NCI-H1092 (cell line): ENCODE data around the gene TMEM108.

Experiments
- DNase-seq: peaks from one replicate; lab custom pipeline; 2025; lab: John Stamatoyannopoulos, UW

TMEM108 gene

DNA sequence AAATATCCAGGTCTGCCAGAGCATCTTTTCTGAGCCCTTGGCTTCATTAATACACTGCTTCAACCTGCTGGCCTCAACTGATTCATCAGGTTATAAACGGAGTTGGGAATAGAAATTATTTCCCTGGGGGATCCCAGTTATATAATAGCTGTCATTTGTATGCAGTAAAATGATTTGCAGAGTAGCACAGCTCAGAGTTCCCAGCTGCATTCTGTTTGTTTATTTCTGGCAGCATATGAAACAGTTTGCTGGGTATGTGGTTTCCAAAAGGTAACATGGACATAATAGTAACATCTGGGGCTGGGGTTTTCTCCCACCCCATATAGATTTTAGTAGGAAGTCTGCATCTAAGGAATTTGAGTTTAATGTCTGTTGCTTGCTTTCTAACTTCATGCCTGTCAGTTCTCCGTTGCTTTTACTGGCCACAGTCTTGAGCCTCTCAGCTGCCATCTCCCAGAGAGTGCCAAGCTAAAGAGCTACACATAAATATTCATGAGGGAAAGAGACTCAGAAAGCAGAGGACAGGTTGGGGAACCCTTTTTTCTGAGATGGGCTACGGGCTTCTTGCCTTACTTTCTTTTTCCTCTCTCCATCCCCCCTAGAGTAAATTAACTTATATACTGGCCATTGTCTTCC lies 124.6 kb downstream of the TMEM108 start:
- DNase-seq: no peak

DNA sequence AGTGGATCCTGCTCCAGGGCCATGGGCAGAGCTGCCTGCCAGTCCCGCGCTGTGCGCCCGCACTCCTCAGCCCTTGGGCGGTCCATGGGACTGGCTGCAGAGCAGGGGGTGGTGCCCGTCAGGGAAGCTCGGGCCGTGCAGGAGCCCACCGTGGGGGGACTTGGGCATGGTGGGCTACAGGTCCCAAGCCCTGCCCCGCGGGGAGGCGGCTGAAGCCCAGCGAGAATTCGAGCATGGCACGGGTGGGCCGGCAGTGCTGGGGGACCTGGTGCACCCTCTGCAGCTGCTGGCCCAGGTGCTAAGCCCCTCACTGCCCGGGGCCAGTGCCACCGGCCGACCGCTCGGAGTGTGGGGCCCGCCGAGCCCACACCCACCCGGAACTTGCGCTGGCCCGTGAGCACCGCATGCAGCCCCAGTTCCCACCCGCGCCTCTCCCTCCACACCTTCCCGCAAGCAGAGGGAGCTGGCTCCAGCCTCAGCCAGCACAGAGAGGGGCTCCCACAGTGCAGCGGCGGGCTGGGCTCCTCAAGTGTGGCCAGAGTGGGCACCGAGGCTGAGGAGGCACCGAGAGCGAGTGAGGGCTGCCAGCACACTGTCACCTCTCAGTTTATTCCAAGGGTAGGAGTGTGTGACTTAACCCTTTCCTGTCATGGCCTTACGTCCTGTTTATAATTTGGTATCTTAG lies 129.3 kb downstream of the TMEM108 start:
- DNase-seq: no peak

GRCh38 chr3:133168025-133168401 lies 129.8 kb downstream of the TMEM108 start:
- no peak for DNase-seq

GRCh38 chr3:133169331-133170068 lies 131.3 kb downstream of the TMEM108 start:
- DNase-seq: no peak

DNA sequence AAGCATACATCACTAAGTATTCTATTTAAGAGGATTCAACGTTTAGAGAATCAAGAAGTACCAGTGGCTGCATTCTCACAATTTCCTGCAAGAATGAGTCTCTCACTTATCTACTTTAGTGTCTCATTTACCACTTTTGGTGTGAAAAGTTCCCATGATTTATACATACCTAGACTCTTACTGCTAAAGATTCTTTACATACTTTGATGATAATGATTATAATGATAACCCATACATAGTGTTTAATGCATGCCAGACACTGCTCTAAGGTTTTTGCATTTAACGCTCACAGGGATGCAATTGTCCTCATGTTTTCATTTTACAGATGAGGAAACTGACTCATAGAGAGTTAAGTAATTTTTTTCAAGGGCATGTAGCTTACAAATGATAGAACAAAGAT lies 133.6 kb downstream of the TMEM108 start:
- no peak for DNase-seq

DNA sequence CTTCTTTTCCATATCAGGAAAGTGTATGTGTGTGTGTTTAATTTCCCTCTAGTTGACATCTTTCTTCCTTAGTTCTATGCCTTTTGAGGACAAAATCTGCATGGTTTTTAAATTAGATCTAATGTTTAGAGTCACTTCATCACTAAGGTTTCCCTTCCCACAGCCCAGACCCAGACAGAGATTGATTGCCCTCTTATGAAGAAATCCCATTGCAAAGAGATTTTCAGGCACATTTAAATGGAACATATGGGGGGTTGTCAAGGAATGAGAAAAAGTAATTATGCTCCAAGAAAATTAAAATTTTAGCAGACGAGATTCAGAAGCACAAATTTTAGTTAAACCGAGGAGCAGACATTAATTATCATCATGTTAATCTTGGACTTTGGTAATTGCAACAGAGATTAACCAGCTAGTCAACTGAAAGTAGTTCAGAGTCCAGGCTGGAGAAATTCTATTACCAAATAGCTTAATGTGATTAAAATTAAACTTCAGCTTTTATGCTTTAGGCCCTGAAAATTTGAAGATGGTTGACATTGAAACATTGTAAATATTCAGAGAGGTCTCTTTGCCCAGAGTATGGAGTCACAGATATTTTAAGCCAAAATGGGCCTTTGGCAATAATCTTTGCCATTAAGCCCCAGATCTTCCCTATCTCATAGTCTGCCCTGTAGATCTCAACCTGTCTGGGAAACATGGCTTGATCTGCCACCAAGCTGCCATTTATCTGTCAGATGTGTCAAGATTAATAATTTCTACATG lies 143.4 kb downstream of the TMEM108 start:
- DNase-seq: no peak

- DNase-seq: no peak
Observed at GRCh38 chr3:133187870-133188379, 149.7 kb downstream of the TMEM108 start.

DNA sequence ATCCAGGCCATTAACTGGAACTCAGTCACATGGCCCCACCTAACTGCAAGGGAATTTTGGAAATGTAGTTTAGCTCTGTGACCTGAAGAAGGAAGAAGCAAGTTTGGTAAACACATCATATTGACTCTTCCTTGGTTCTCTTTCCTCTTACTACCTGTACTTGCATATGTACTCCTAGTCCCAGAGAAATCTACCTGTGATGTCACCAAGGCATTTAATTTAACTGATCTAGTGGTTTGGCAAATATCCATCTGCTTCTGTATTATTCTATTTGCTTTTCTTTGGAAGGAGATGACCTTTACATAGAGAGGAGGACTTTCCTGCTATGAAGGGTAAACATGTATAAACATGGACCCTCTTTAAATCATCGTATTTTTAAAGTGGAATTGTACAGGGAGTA lies 150.8 kb downstream of the TMEM108 start:
- no peak for DNase-seq

DNA sequence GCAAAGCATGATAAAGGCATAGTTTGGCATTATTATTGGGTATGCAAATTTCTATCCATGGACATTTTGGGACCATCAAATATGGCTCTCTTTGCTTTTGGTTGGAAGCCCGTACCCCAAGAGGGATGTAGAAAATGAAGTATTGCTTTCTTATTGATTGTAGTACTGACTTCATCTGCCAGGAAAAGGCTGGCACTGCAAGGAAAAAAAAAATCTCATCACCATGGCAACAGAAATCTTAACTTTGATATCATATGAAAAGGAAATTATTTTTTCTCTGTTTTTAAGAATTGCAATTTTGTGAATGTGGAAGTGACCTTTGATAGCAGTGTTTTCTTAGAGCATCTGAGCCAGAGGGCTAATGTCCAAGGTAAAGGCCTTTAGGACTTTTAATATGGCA lies 151.7 kb downstream of the TMEM108 start:
- DNase-seq: no peak

GRCh38 chr3:133191818-133192217 lies 153.6 kb downstream of the TMEM108 start:
- no peak for DNase-seq

DNA sequence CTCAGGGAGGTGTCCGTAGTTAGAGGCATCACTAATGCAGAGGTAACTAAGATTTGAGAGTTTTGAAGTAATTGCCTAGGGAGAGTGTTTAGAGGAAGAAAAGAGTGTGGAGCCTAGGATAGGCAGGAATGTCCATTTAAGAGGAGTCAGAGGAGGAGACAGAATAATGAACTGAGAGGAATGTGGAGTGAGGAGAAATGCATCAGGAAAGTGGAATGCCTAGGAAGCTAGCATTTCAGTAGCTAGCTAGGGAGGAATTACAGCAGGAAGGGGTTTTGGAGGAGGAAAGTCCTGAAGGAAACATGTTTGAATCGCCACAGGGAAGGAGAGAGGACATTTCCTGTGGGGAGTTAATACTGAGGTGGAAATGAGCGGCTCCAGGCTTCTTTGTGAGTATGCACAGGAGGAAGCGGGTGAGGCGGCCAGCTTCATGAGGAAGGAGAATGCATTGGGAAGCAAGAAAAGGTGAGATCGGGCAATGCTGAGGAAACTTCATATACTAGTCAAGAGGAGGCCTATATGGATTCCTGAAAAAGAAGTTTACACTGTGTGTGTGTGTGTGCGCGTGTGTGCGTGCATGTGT lies 154.3 kb downstream of the TMEM108 start:
- DNase-seq: no peak

- no peak for DNase-seq
Observed at GRCh38 chr3:133192967-133193366, 154.8 kb downstream of the TMEM108 start.

DNA sequence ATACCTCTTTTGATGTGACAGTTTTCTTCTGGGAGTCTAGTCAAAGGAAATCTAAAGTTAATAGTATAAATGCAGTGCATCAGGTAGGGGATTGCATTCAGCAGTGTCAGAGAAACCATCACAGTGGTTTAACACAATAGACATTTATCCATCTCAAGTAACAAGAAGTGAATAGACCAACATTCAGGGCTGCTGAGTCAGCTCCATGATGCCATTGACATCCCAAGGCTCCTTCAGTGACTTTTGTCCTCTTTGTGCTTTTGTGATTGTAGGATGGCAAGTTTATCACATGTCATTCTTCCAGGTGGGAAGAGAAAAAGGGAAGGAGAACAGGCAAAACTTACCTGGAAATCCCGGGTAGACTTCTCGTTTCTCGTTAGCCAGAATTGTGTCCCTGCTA lies 158.3 kb downstream of the TMEM108 start:
- DNase-seq: no peak

DNA sequence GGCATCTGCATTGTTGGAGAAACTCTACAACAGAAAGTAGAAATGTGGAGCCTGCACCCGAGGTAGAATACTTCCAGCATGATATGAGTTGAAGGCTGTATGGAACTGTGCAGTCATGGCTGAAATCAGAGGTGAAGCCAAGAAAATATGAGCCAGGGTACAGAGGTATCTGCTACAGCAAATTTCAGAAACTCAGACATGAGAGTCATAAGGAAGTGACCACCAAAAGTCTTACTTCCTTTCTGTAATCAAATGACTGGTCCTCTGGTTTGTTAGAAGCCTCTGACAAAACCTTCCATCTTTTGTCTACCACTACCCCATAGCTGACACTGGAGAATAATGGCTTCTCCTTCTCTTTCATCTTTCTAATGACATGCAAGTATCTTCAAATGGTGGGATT lies 159.4 kb downstream of the TMEM108 start:
- DNase-seq: no peak

GRCh38 chr3:133206921-133207320 lies 168.7 kb downstream of the TMEM108 start:
- no peak for DNase-seq

GRCh38 chr3:133208184-133208583 lies 170.0 kb downstream of the TMEM108 start:
- no peak for DNase-seq

- no peak for DNase-seq
Observed at GRCh38 chr3:133209871-133210550, 171.8 kb downstream of the TMEM108 start.

GRCh38 chr3:133210656-133211055 lies 172.5 kb downstream of the TMEM108 start:
- DNase-seq: no peak

DNA sequence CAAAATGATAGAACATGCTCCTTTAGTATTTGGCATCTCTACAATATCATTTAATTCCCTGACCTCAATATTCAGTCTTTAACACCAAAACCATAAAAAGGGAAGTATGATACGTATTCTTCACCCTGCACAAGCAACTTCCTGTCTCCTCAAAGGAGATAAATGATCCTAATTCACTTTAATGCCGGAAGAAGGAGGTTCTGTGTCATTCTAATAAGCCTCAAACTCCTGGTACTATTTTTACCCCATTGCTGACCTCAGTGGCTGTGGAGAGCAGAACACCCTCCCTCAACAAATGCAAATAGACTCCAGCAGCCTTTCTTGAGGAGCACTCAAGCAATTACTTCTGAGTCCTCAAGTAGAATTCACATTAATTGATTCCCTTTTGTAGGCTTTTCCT lies 173.3 kb downstream of the TMEM108 start:
- DNase-seq: no peak

DNA sequence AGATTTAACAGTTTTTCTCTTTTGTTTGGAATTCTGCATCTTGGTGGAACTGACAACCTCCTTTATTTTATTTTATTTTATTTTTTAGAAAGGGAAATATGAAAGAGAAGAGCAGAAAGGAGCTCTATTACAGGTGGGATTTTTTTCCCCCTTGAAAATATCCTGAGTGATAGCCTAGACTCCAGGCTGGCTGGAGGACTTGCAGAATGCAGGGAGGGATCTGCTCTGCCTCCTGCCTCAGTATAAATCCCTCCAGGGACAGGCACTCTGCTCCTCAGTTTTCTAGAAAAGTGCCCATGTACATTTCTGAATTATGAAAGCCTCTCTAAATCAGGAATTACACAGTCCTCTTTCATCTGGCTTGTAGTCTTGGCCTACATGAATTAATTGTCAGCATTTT lies 173.7 kb downstream of the TMEM108 start:
- no peak for DNase-seq

DNA sequence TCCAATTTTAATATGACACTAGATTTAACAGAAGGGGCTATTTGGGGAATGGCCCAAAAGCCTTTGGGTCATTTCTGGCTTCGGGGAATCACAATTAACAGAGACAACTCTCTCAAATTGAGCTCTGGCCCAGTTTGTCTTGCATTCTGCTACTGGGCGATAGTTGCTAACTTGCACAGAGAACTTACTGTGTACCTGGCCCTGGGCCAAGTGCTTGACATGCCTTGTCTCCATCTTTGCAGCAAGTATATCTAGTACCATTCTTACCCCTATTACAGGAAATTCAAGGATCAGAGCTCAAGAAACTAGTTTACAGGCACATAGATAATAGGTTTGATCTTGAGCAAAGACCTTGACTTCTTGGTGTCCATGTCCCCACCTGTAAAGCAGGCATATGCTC lies 175.7 kb downstream of the TMEM108 start:
- no peak for DNase-seq
